OCI-LY1 (cell line): Measurements from ENCODE around the gene LMF1.

Source experiments
- H2AFZ ChIP-seq: fragments of 200-600 bp; sonication (generic), shearing (Covaris generic); 2 replicates; pipeline ENCODE4 v1.6.0; 2014; ENCODE audit warnings: antibody characterized with exemption, mild to moderate bottlenecking, low read length
- H3F3A ChIP-seq: fragments of 200-600 bp; sonication (generic), shearing (Covaris generic); 2 replicates; pipeline ENCODE4 v1.6.0; 2014; ENCODE audit warnings: mild to moderate bottlenecking, antibody characterized with exemption, low read length, moderate library complexity; ENCODE audit not compliant: insufficient read depth
- H3K27ac ChIP-seq: fragments of 200-600 bp; sonication (generic); 2 replicates; pipeline ENCODE4 v1.5.1; 2014; ENCODE audit warnings: low read length, mixed run types, mild to moderate bottlenecking, low read depth; ENCODE audit not compliant: poor library complexity, severe bottlenecking
- H3K27me3 ChIP-seq: fragments of 200-600 bp; sonication (generic); 2 replicates; pipeline ENCODE4 v1.6.0; 2014; ENCODE audit warnings: antibody characterized with exemption, mild to moderate bottlenecking, low read length, moderate library complexity; ENCODE audit not compliant: insufficient read depth
- H3K36me3 ChIP-seq: fragments of 200-600 bp; sonication (generic); 2 replicates; pipeline ENCODE4 v1.6.1; 2014; ENCODE audit warnings: mild to moderate bottlenecking, antibody characterized with exemption, low read length, moderate library complexity, mixed read lengths; ENCODE audit not compliant: insufficient read depth
- H3K4me1 ChIP-seq: fragments of 200-600 bp; sonication (generic); 2 replicates; pipeline ENCODE4 v1.5.1; 2014; ENCODE audit warnings: mild to moderate bottlenecking, low read length, moderate library complexity; ENCODE audit not compliant: insufficient read depth, severe bottlenecking
- H3K4me2 ChIP-seq: fragments of 200-600 bp; sonication (generic), shearing (Covaris generic); 2 replicates; pipeline ENCODE4 v1.6.1; 2014; ENCODE audit warnings: low read length
- H3K4me3 ChIP-seq: fragments of 200-600 bp; sonication (generic); 2 replicates; pipeline ENCODE4 v1.5.1; 2014; ENCODE audit warnings: low read length, low read depth, mild to moderate bottlenecking, mixed read lengths; ENCODE audit not compliant: poor library complexity, severe bottlenecking
- H3K79me2 ChIP-seq: fragments of 200-600 bp; shearing (Covaris generic); 2 replicates; pipeline ENCODE4 v1.6.1; 2016; ENCODE audit warnings: mixed run types, low read length, mixed read lengths; ENCODE audit not compliant: insufficient read depth
- H3K9ac ChIP-seq: fragments of 200-600 bp; sonication (generic), shearing (Covaris generic); 2 replicates; pipeline ENCODE4 v1.6.1; 2014; ENCODE audit warnings: mild to moderate bottlenecking, low read length, mixed read lengths
- H3K9me2 ChIP-seq: fragments of 200-600 bp; sonication (generic), shearing (Covaris generic); 2 replicates; pipeline ENCODE4 v1.6.1; 2014; ENCODE audit warnings: low read depth, mild to moderate bottlenecking, low read length, mixed read lengths
- H3K9me3 ChIP-seq: fragments of 200-600 bp; shearing (Covaris generic); 2 replicates; pipeline ENCODE4 v1.6.1; 2014; ENCODE audit warnings: low read length, mixed read lengths
- H4K20me1 ChIP-seq: fragments of 200-600 bp; sonication (generic), shearing (Covaris generic); 2 replicates; pipeline ENCODE4 v1.6.0; 2016; ENCODE audit warnings: mild to moderate bottlenecking, low read length; ENCODE audit not compliant: insufficient read depth
- CTCF ChIP-seq: fragments of 200-600 bp; sonication (generic), shearing (Covaris generic); IDR thresholded peaks from 2 replicates; pipeline ENCODE4 v1.5.1; 2017; ENCODE audit warnings: mild to moderate bottlenecking, antibody characterized with exemption, low read length, moderate library complexity, mixed read lengths
- EZH2 ChIP-seq: fragments of 200-600 bp; sonication (generic), shearing (Covaris generic); IDR thresholded peaks from 2 replicates; pipeline ENCODE4 v1.8.0; 2017; ENCODE audit warnings: borderline replicate concordance, mixed run types, mild to moderate bottlenecking, antibody characterized with exemption, low read length, moderate library complexity, mixed read lengths

LMF1 gene

GRCh38 chr16:879986-880385, 90.8 kb downstream of the LMF1 start:
- H3K4me2 ChIP-seq: no peak overlapping the region
- no peak overlapping the region for H3K4me3 ChIP-seq
- peaks cover 8% of the 10 kb centered on the region for H3K9me3 ChIP-seq
- H3K79me2 ChIP-seq: no peaks in the 10 kb centered on the region
- no peaks in the 10 kb centered on the region for H3K9me2 ChIP-seq
- H3K27ac ChIP-seq: no peak overlapping the region
- H3K27me3 ChIP-seq: peaks cover 3% of the 10 kb centered on the region; the same call in 1 of the 2 replicates
- no peaks in the 10 kb centered on the region for H4K20me1 ChIP-seq
- no peak overlapping the region for H3K9ac ChIP-seq
- H3K4me1 ChIP-seq: no peaks in the 10 kb centered on the region
- H3K36me3 ChIP-seq: no peaks in the 10 kb centered on the region; the same call in 1 of the 2 replicates
- H2AFZ ChIP-seq: no peak overlapping the region
- TF ChIP-seq CTCF (no peak), EZH2 (no peak)
- 0 out of 2 replicates have a peak, but pooled peaks cover 3% of the 10 kb centered on the region for H3F3A ChIP-seq

- no peaks in the 10 kb centered on the region; the same call in 1 of the 2 replicates for H3K36me3 ChIP-seq
- peaks cover 8% of the 10 kb centered on the region for H3K9me3 ChIP-seq
- H3K4me1 ChIP-seq: no peaks in the 10 kb centered on the region
- H3K4me3 ChIP-seq: no peak overlapping the region
- H4K20me1 ChIP-seq: no peaks in the 10 kb centered on the region
- no peaks in the 10 kb centered on the region for H3K79me2 ChIP-seq
- no peaks in the 10 kb centered on the region for H3K9me2 ChIP-seq
- no peak overlapping the region for H3K4me2 ChIP-seq
- TF ChIP-seq EZH2 (no peak), CTCF (no peak)
- H3F3A ChIP-seq: 0 out of 2 replicates have a peak, but pooled peaks cover 3% of the 10 kb centered on the region
- H2AFZ ChIP-seq: no peak overlapping the region
- no peak overlapping the region for H3K27ac ChIP-seq
- H3K9ac ChIP-seq: no peak overlapping the region
- peaks cover 3% of the 10 kb centered on the region; the same call in 1 of the 2 replicates for H3K27me3 ChIP-seq
Observed at GRCh38 chr16:879461-879861, 91.3 kb downstream of the LMF1 start.

GRCh38 chr16:878886-879285, 91.9 kb downstream of the LMF1 start:
- H3K36me3 ChIP-seq: no peaks in the 10 kb centered on the region; the same call in 1 of the 2 replicates
- no peak overlapping the region for H3K4me2 ChIP-seq
- TF ChIP-seq CTCF (no peak), EZH2 (no peak)
- H3K27ac ChIP-seq: no peak overlapping the region
- no peak overlapping the region for H3K4me3 ChIP-seq
- H4K20me1 ChIP-seq: no peaks in the 10 kb centered on the region
- H2AFZ ChIP-seq: no peak overlapping the region
- no peaks in the 10 kb centered on the region for H3K9me2 ChIP-seq
- no peaks in the 10 kb centered on the region for H3F3A ChIP-seq
- H3K9me3 ChIP-seq: peaks cover 4% of the 10 kb centered on the region
- no peak overlapping the region for H3K9ac ChIP-seq
- H3K27me3 ChIP-seq: peaks cover 3% of the 10 kb centered on the region; the same call in 1 of the 2 replicates
- no peaks in the 10 kb centered on the region for H3K4me1 ChIP-seq
- H3K79me2 ChIP-seq: no peaks in the 10 kb centered on the region
